H9 (cell line): Measurements from ENCODE around the gene MAEA. TPM values are rescaled to one million over a fixed set of nuclear protein-coding genes. Genes with fewer than 3 reads are reported as not detected.
"Not testable (repeated sequence)": the region's sequence is repeated elsewhere in the genome, so short reads cannot be mapped to it uniquely, and the experiment has no call there.

Source experiments
- DNase-seq: peaks from one replicate; pipeline ENCODE4 v3.0.0-alpha.2; 2017
- H2AFZ ChIP-seq: one replicate; pipeline ENCODE4 v1.6.1; 2013; ENCODE audit warnings: mild to moderate bottlenecking, low read length, control low read depth, moderate library complexity
- H2AK5ac ChIP-seq: 2 replicates; pipeline ENCODE4 v1.6.1; 2013; ENCODE audit warnings: low read length, control low read depth, mixed read lengths; ENCODE audit not compliant: insufficient read length
- H2BK120ac ChIP-seq: one replicate; pipeline ENCODE4 v1.6.1; 2013; ENCODE audit warnings: low read depth, mild to moderate bottlenecking, low read length, control low read depth, inconsistent platforms; ENCODE audit not compliant: poor library complexity, severe bottlenecking
- H2BK12ac ChIP-seq: 2 replicates; pipeline ENCODE4 v1.6.1; 2013; ENCODE audit warnings: low read length, control low read depth, mixed read lengths, low read depth; ENCODE audit not compliant: insufficient read length
- H2BK15ac ChIP-seq: 2 replicates; pipeline ENCODE4 v1.6.1; 2013; ENCODE audit warnings: low read depth, low read length, control low read depth
- H2BK20ac ChIP-seq: one replicate; pipeline ENCODE4 v1.6.1; 2013; ENCODE audit warnings: low read depth, mild to moderate bottlenecking, low read length, control low read depth, inconsistent platforms; ENCODE audit not compliant: poor library complexity, severe bottlenecking
- H2BK5ac ChIP-seq: 2 replicates; pipeline ENCODE4 v1.6.1; 2013; ENCODE audit warnings: low read length, control low read depth, mixed read lengths; ENCODE audit not compliant: insufficient read length
- H3K14ac ChIP-seq: 2 replicates; pipeline ENCODE4 v1.6.1; 2013; ENCODE audit warnings: low read length, control low read depth; ENCODE audit not compliant: insufficient read depth
- H3K18ac ChIP-seq: 2 replicates; pipeline ENCODE4 v1.6.1; 2013; ENCODE audit warnings: low read depth, mild to moderate bottlenecking, mixed read lengths, low read length, control low read depth; ENCODE audit not compliant: insufficient read length
- H3K23ac ChIP-seq: 2 replicates; pipeline ENCODE4 v1.6.1; 2013; ENCODE audit warnings: low read length, control low read depth, mixed read lengths, low read depth; ENCODE audit not compliant: insufficient read length
- H3K23me2 ChIP-seq: 2 replicates; pipeline ENCODE4 v1.6.1; 2013; ENCODE audit warnings: low read depth, mild to moderate bottlenecking, mixed read lengths, low read length, control low read depth; ENCODE audit not compliant: insufficient read length, poor library complexity, severe bottlenecking
- H3K27ac ChIP-seq: 2 replicates; pipeline ENCODE4 v1.5.1; 2013; ENCODE audit warnings: low read length, control low read depth, mixed read lengths, low read depth; ENCODE audit not compliant: insufficient read length
- H3K27me3 ChIP-seq: 2 replicates; pipeline ENCODE4 v1.6.1; 2013; ENCODE audit warnings: low read length, control low read depth, inconsistent platforms; ENCODE audit not compliant: insufficient read depth
- H3K4ac ChIP-seq: 2 replicates; pipeline ENCODE4 v1.6.1; 2013; ENCODE audit warnings: low read depth, mild to moderate bottlenecking, control low read depth, inconsistent platforms, low read length, moderate library complexity
- H3K4me1 ChIP-seq: 2 replicates; pipeline ENCODE4 v1.6.1; 2013; ENCODE audit warnings: low read length, control low read depth, inconsistent platforms; ENCODE audit not compliant: insufficient read depth
- H3K4me2 ChIP-seq: 2 replicates; pipeline ENCODE4 v1.6.1; 2013; ENCODE audit warnings: low read length, control low read depth, mixed read lengths; ENCODE audit not compliant: insufficient read length, insufficient read depth
- H3K56ac ChIP-seq: 2 replicates; pipeline ENCODE4 v1.6.1; 2013; ENCODE audit warnings: low read depth, mild to moderate bottlenecking, mixed read lengths, low read length, control low read depth; ENCODE audit not compliant: insufficient read length
- H3K79me1 ChIP-seq: 2 replicates; pipeline ENCODE4 v1.6.1; 2013; ENCODE audit warnings: low read depth, mild to moderate bottlenecking, moderate library complexity, low read length, control low read depth, inconsistent platforms; ENCODE audit not compliant: insufficient read depth, poor library complexity, severe bottlenecking
- H3K79me2 ChIP-seq: 2 replicates; pipeline ENCODE4 v1.6.1; 2013; ENCODE audit warnings: low read length, control low read depth, inconsistent platforms; ENCODE audit not compliant: insufficient read depth
- H3K9ac ChIP-seq: 2 replicates; pipeline ENCODE4 v1.6.1; 2013; ENCODE audit warnings: low read length, control low read depth, mixed read lengths; ENCODE audit not compliant: insufficient read length; ENCODE audit errors: extremely low read depth
- H3K9me3 ChIP-seq: one replicate; pipeline ENCODE4 v1.6.1; 2013; ENCODE audit warnings: low read depth, low read length, inconsistent platforms; ENCODE audit not compliant: control insufficient read depth
- H3T11ph ChIP-seq: one replicate; pipeline ENCODE4 v1.6.1; 2013; ENCODE audit warnings: mild to moderate bottlenecking, low read length, control low read depth, inconsistent platforms
- H4K20me1 ChIP-seq: one replicate; pipeline ENCODE4 v1.6.1; 2013; ENCODE audit not compliant: control insufficient read depth, insufficient read length, insufficient read depth
- H4K5ac ChIP-seq: 2 replicates; pipeline ENCODE4 v1.6.1; 2013; ENCODE audit warnings: low read depth, mild to moderate bottlenecking, mixed read lengths, low read length, control low read depth; ENCODE audit not compliant: insufficient read length
- H4K8ac ChIP-seq: replicated peaks from 2 replicates; pipeline ENCODE4 v1.6.1; 2013; ENCODE audit warnings: low read length, control low read depth, mixed read lengths, low read depth; ENCODE audit not compliant: insufficient read length
- H4K91ac ChIP-seq: 2 replicates; pipeline ENCODE4 v1.6.1; 2013; ENCODE audit warnings: low read depth, mild to moderate bottlenecking, moderate library complexity, mixed read lengths, low read length, control low read depth; ENCODE audit not compliant: insufficient read length
- H3K27ac Mint-ChIP-seq, 3 experiments: 2 replicates in 2 of 3; 3 replicates in 1 of 3; pipeline ENCODE4 v1.8.0; 2020 to 2021; ENCODE audit warnings: mixed read lengths in 3 of 3, mild to moderate bottlenecking in 1 of 3, moderate library complexity in 1 of 3
- H3K27me3 Mint-ChIP-seq: 2 replicates; pipeline ENCODE4 v1.8.0; 2021; ENCODE audit warnings: low read depth, mild to moderate bottlenecking, moderate library complexity, mixed read lengths
- H3K36me3 Mint-ChIP-seq, 3 experiments: 2 replicates in 2 of 3; 3 replicates in 1 of 3; pipeline ENCODE4 v1.8.0; 2020 to 2021; ENCODE audit warnings: low read depth in 3 of 3, mixed read lengths in 3 of 3; ENCODE audit not compliant: insufficient read depth in 1 of 3
- H3K4me1 Mint-ChIP-seq, 2 experiments: 2 replicates each; pipeline ENCODE4 v1.8.0; 2020; ENCODE audit warnings: mixed read lengths in 2 of 2
- H3K4me3 Mint-ChIP-seq, 2 experiments: 2 replicates in 1 of 2; 3 replicates in 1 of 2; pipeline ENCODE4 v1.8.0; 2020 to 2021; ENCODE audit warnings: mild to moderate bottlenecking in 2 of 2, mixed read lengths in 2 of 2, moderate library complexity in 1 of 2
- H3K9me3 Mint-ChIP-seq, 2 experiments: 2 replicates in 1 of 2; 3 replicates in 1 of 2; pipeline ENCODE4 v1.8.0; 2020; ENCODE audit warnings: mild to moderate bottlenecking in 2 of 2, mixed read lengths in 2 of 2, moderate library complexity in 1 of 2
- WGBS: extraction: QIAGEN DNeasy Blood & Tissue Kit; methylation state at CpG from one replicate; pipeline ENCODE4 v1.1.7; 2013; ENCODE audit warnings: missing lambda C conversion rate, low lambda C conversion rate, mixed read lengths; ENCODE audit not compliant: insufficient read length; ENCODE audit errors: extremely low coverage; 5-methylcytosine and 5-hydroxymethylcytosine counted together
- total RNA-seq: library from RNA; stranded (reverse); gene quantifications from 2 replicates; pipeline ENCODE4 v1.2.1, GENCODE V29; 2021
- TF ChIP-seq, protein P1 (sequence below): fragments of 200-600 bp; sonication (generic); conservative IDR thresholded peaks from 3 replicates; pipeline ENCODE4 v1.8.0; 2021; ENCODE audit warnings: antibody characterized with exemption, mild to moderate bottlenecking

The MAEA gene
- total RNA-seq, 1 experiment from 2014 or later, result 85.6 TPM

DNA sequence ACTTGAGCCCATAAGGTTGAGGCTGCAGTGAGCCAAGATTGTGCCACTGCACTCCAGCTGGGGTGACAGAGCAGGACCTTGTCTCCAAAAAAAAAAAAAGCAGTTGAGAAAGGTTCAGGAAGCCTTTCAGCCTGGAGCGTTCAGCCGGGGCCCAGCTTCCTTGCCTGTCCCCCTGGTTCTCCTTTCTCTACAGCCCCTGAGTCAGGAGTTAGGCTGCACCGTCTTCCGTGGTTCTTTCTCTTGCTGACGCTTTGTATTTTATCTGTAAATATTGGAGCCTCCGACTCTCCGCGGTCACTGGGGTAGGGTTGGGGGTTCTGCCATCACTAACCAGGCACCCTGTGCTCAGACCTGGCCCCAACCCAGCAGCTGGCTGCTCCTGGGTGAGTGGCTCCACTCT lies 43.6 kb downstream of the MAEA start:
- Histone ChIP-seq H2BK20ac (no peak overlapping the region), H3K14ac (no peak overlapping the region), H3K18ac (no peak overlapping the region), H3K23me2 (no peaks in the 10 kb centered on the region), H2AFZ (no peak overlapping the region), H3K79me2 (no peaks in the 10 kb centered on the region; the same call in 1 of the 2 replicates), H4K8ac (no peak overlapping the region), H2BK12ac (no peak overlapping the region), H3K9me3 (no peaks in the 10 kb centered on the region), H2BK120ac (no peak overlapping the region), H2AK5ac (no peak overlapping the region), H3T11ph (no peak overlapping the region), H3K9ac (no peak overlapping the region), H3K27me3 (no peaks in the 10 kb centered on the region), H4K91ac (no peak overlapping the region), H4K5ac (no peak overlapping the region), H3K4ac (no peak overlapping the region), H3K4me1 (no peaks in the 10 kb centered on the region), H3K79me1 (no peaks in the 10 kb centered on the region), H2BK5ac (no peak overlapping the region), H3K23ac (no peak overlapping the region), H3K56ac (no peak overlapping the region), H3K4me2 (no peak overlapping the region), H4K20me1 (no peaks in the 10 kb centered on the region), H3K27ac (no peak overlapping the region), H2BK15ac (no peak overlapping the region)
- no CpG with 5 or more reads among the region's 8 CpGs for WGBS
- H3K27ac Mint-ChIP-seq, result no peak overlapping the region
- no peak for DNase-seq
- H3K4me3 Mint-ChIP-seq, result no peak overlapping the region
- no peaks in the 10 kb centered on the region for H3K9me3 Mint-ChIP-seq
- H3K27me3 Mint-ChIP-seq, result no peaks in the 10 kb centered on the region
- TF ChIP-seq, protein P1, sequence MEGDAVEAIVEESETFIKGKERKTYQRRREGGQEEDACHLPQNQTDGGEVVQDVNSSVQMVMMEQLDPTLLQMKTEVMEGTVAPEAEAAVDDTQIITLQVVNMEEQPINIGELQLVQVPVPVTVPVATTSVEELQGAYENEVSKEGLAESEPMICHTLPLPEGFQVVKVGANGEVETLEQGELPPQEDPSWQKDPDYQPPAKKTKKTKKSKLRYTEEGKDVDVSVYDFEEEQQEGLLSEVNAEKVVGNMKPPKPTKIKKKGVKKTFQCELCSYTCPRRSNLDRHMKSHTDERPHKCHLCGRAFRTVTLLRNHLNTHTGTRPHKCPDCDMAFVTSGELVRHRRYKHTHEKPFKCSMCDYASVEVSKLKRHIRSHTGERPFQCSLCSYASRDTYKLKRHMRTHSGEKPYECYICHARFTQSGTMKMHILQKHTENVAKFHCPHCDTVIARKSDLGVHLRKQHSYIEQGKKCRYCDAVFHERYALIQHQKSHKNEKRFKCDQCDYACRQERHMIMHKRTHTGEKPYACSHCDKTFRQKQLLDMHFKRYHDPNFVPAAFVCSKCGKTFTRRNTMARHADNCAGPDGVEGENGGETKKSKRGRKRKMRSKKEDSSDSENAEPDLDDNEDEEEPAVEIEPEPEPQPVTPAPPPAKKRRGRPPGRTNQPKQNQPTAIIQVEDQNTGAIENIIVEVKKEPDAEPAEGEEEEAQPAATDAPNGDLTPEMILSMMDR, result no peak
- no peaks in the 10 kb centered on the region for H3K4me1 Mint-ChIP-seq
- H3K36me3 Mint-ChIP-seq, result peaks cover 39 to 65% (median 62%) of the 10 kb centered on the region in 3 experiments

DNA sequence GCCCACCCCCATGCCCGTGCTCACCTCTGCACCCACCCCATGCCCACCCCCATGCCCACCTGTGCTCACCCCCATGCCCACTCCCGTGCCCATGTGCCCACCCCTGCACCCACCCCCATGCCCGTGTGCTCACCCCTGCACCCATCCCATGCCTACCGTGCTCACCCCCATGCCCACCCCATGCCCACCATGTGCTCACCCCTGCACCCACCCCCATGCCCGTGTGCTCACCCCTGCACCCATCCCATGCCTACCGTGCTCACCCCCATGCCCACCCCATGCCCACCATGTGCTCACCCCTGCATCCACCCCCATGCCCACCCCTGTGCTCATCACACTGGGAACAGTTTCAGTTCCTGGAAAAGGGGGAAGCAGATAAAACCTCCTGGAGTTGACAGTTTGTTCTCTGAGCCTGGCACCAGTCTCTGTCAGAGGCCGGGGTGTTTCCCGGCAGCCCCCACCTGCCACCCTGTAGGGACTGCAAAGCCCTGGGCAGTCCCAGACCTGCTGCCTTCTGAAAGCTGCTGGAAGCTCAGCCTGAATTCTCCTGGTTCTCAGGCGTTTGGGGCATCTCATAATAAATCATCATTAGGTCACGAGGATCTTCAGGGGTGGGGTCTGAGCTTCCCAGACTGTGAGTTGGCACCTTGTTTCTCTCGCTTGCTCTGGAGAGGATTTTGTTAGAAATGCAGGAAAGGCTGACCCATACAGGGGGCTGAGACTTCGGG lies 44.3 kb downstream of the MAEA start:
- not testable (repeated sequence) for H3K4me3 Mint-ChIP-seq, H3K27me3 ChIP-seq, H3T11ph ChIP-seq, H4K5ac ChIP-seq, H3K79me1 ChIP-seq, H4K91ac ChIP-seq, H3K23me2 ChIP-seq, DNase-seq, H2BK5ac ChIP-seq, H4K20me1 ChIP-seq, H3K79me2 ChIP-seq, H3K27ac ChIP-seq, H3K14ac ChIP-seq, H3K4ac ChIP-seq, H2BK120ac ChIP-seq, H3K4me2 ChIP-seq, H2AFZ ChIP-seq, H3K9ac ChIP-seq, H2BK15ac ChIP-seq, H3K23ac ChIP-seq, H3K9me3 ChIP-seq, H3K56ac ChIP-seq, H3K4me1 ChIP-seq, H3K9me3 Mint-ChIP-seq, H2AK5ac ChIP-seq, H3K27me3 Mint-ChIP-seq, H2BK20ac ChIP-seq, H2BK12ac ChIP-seq, H3K18ac ChIP-seq, H4K8ac ChIP-seq, H3K4me1 Mint-ChIP-seq
- Mint-ChIP-seq H3K36me3 (peaks cover 42 to 66% (median 65%) of the 10 kb centered on the region in 3 experiments), H3K27ac (peak overlapping the region in 1 of 3 experiments; percentile 48; a peak in 1 of 7 replicates)
- no CpG with 5 or more reads among the region's 12 CpGs for WGBS
